Measurements from ENCODE around the gene ADAMTSL1. TPM values are rescaled to one million over a fixed set of nuclear protein-coding genes. Genes with fewer than 3 reads are reported as not detected.

ADAMTSL1 gene
- total and polyA plus RNA-seq, 2 of the 8 experiments (the other 6 are each of a cell fraction or from before 2014, with no cell fraction given) = 0.84 to 1.1 TPM

DNA sequence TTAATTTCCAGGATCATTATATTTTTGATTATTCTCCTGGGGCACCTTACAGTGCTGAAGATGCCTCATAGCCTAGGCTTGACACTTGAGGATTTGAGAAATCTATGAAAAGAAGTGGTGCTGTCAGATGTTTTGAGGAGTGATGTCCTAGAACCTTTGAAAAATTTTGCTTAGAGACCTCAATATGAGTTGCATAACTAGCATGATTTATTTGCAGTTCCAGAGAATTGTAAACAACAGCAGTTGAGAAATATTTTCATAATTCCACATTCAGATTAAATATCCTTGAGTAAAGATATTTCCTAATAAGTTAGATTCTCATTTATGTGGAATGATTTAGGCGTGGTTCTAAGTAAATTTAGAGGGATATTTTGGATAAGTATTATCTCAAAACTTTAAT lies 225.8 kb downstream of the ADAMTSL1 start:
- H3K27me3 ChIP-seq (replicated peaks in 1 of 4; ENCODE audit: control insufficient read depth in 3 of 4, extremely low read depth in 1 of 4, insufficient read depth in 3 of 4, low read length in 3 of 4) = no peaks in the 10 kb centered on the region
- no peaks in the 10 kb centered on the region for H4K20me1 ChIP-seq (replicated peaks in 1 of 2; ENCODE audit: control insufficient read depth in 1 of 2, insufficient read depth in 2 of 2, low read length in 2 of 2)
- H3K79me1 ChIP-seq (ENCODE audit: low read depth, low read length) = no peaks in the 10 kb centered on the region
- H3K23me2 ChIP-seq (ENCODE audit: low read depth, low read length) = peaks cover 1% of the 10 kb centered on the region; the same call in 1 of the 2 replicates
- no peak overlapping the region for H3K14ac ChIP-seq (ENCODE audit: insufficient read length)
- no peak overlapping the region for H4K8ac ChIP-seq (ENCODE audit: extremely low read depth, insufficient read depth, low read length)
- no peak overlapping the region for H3K18ac ChIP-seq (ENCODE audit: extremely low read depth, low read length)
- no peak overlapping the region for H2AK5ac ChIP-seq (ENCODE audit: low read depth, low read length)
- CTCF ChIA-PET (ENCODE audit: partially characterized antibody) = no interaction called here
- H2BK12ac ChIP-seq (ENCODE audit: low read depth, low read length) = no peak overlapping the region
- DNase-seq (ENCODE audit: low read depth in 1 of 2, low spot score in 2 of 2) (no peak), FAIRE-seq (no peak)
- WGBS, 2 experiments (ENCODE audit: extremely low coverage in 1 of 2, insufficient coverage in 1 of 2, insufficient read length in 1 of 2, insufficient replicate concordance in 2 of 2, low coverage in 1 of 2, low lambda C conversion rate in 2 of 2, missing lambda C conversion rate in 1 of 2) = 73% methylated on average over 1 of the region's 1 CpG; no CpG with 5 or more reads in 1 of the 2 experiments
- H3K4me1 ChIP-seq (replicated peaks in 1 of 4; ENCODE audit: control insufficient read depth in 3 of 4, insufficient read depth in 4 of 4, low read length in 3 of 4) = no peaks in the 10 kb centered on the region
- no peak overlapping the region for H2AFZ ChIP-seq (ENCODE audit: low read length)
- no peak overlapping the region for H4K5ac ChIP-seq (ENCODE audit: insufficient read length, low read depth, low read length)
- peaks cover 12 to 18% of the 10 kb centered on the region in 2 experiments for H3K9me3 ChIP-seq (ENCODE audit: insufficient read depth in 2 of 2, low read depth in 1 of 2, low read length in 1 of 2)
- no peak overlapping the region for H2BK120ac ChIP-seq (replicated peaks; ENCODE audit: low read depth, low read length)
- no peak overlapping the region for H4K91ac ChIP-seq (replicated peaks; ENCODE audit: insufficient read length, low read length)
- H3K4me2 ChIP-seq (ENCODE audit: insufficient read depth in 1 of 2, low read depth in 2 of 2, low read length in 2 of 2) = no peak overlapping the region
- POLR2A ChIA-PET (ENCODE audit: partially characterized antibody) = no interaction called here
- no peak overlapping the region for H2BK5ac ChIP-seq (ENCODE audit: low read depth, low read length)
- no peaks in the 10 kb centered on the region for H3K36me3 ChIP-seq (ENCODE audit: control insufficient read depth in 2 of 4, insufficient read depth in 4 of 4, low read length in 3 of 4)
- H2BK15ac ChIP-seq (ENCODE audit: low read length) = no peak overlapping the region
- H3K56ac ChIP-seq (replicated peaks; ENCODE audit: insufficient read length, low read depth, low read length) = no peak overlapping the region
- no peak overlapping the region for H3K27ac ChIP-seq (ENCODE audit: low read depth, low read length)
- H3K9ac ChIP-seq (replicated peaks in 1 of 4; ENCODE audit: extremely low read depth in 1 of 4, low read depth in 3 of 4, low read length in 3 of 4) = no peak overlapping the region
- no peak overlapping the region for H3K23ac ChIP-seq (ENCODE audit: insufficient read length)
- no peak overlapping the region for H3K4me3 ChIP-seq (ENCODE audit: extremely low read depth in 1 of 4, insufficient read depth in 2 of 4, low read depth in 3 of 4, low read length in 4 of 4)
- H3K4ac ChIP-seq (replicated peaks; ENCODE audit: insufficient read length, low read depth, low read length) = no peak overlapping the region
- H2BK20ac ChIP-seq (ENCODE audit: low read length) = no peak overlapping the region
- H3K79me2 ChIP-seq (ENCODE audit: control insufficient read depth in 1 of 2, insufficient read depth in 2 of 2, low read length in 2 of 2) = no peaks in the 10 kb centered on the region
- TF ChIP-seq NANOG (IDR thresholded peaks at IDR 0.05; ENCODE audit: insufficient read depth, low read depth, low read length, poor library complexity, severe bottlenecking) = no peak
- TF ChIP-seq, protein P1, sequence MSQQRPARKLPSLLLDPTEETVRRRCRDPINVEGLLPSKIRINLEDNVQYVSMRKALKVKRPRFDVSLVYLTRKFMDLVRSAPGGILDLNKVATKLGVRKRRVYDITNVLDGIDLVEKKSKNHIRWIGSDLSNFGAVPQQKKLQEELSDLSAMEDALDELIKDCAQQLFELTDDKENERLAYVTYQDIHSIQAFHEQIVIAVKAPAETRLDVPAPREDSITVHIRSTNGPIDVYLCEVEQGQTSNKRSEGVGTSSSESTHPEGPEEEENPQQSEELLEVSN (IDR thresholded peaks at IDR 0.05) = no peak
- no peak for TF ChIP-seq SIN3A (conservative IDR thresholded peaks at IDR 0.05 in 1 of 2, IDR thresholded peaks at IDR 0.05 in 1 of 2; ENCODE audit: low read depth in 1 of 2, low read length in 2 of 2)
- TF ChIP-seq KDM4A (IDR thresholded peaks at IDR 0.05; ENCODE audit: low read depth, low read length, severe bottlenecking) = no peak
- TF ChIP-seq EP300 (IDR thresholded peaks at IDR 0.05; ENCODE audit: borderline replicate concordance in 1 of 2, low read depth in 2 of 2, low read length in 2 of 2) = no peak
- TF ChIP-seq GABPA (IDR thresholded peaks at IDR 0.05; ENCODE audit: borderline replicate concordance, insufficient read depth, low read length) = no peak
- no peak for TF ChIP-seq POLR2A (IDR thresholded peaks at IDR 0.05; ENCODE audit: control extremely low read depth in 1 of 2, low read depth in 2 of 2, low read length in 2 of 2)
- TF ChIP-seq RNF2 (IDR thresholded peaks at IDR 0.05; ENCODE audit: borderline replicate concordance, low read depth, low read length, missing control alignments, poor library complexity, severe bottlenecking) = no peak
- no peak for TF ChIP-seq RAD21 (IDR thresholded peaks at IDR 0.05 in 1 of 2, conservative IDR thresholded peaks at IDR 0.05 in 1 of 2; ENCODE audit: low read depth in 2 of 2, low read length in 2 of 2)
- no peak for TF ChIP-seq TCF12 (IDR thresholded peaks at IDR 0.05; ENCODE audit: low read depth, low read length)
- TF ChIP-seq ASH2L (IDR thresholded peaks at IDR 0.05; ENCODE audit: low read length) = no peak
- TF ChIP-seq CBX8 (IDR thresholded peaks at IDR 0.05; ENCODE audit: borderline replicate concordance, low read depth, low read length) = no peak
- no peak for TF ChIP-seq CHD1 (IDR thresholded peaks at IDR 0.05; ENCODE audit: low read depth, low read length)

Data from H1 (cell line).